ENCODE data around the gene CENPT. TPM values are rescaled to one million over a fixed set of nuclear protein-coding genes. Genes with fewer than 3 reads are reported as not detected.

Gene CENPT
- total and polyA plus RNA-seq, 2 of the 8 experiments (the other 6 are each of a cell fraction or from before 2014, with no cell fraction given): 42.4 to 53.4 TPM

- no peak for TF ChIP-seq EZH2 (IDR thresholded peaks at IDR 0.05; ENCODE audit: low read depth, low read length, severe bottlenecking)
- no peak for TF ChIP-seq SP1 (IDR thresholded peaks at IDR 0.05; ENCODE audit: low read depth, low read length)
- TF ChIP-seq ASH2L (IDR thresholded peaks at IDR 0.05; ENCODE audit: low read length): no peak
- TF ChIP-seq SP4 (IDR thresholded peaks at IDR 0.05; ENCODE audit: low read length): no peak
- TF ChIP-seq RFX5 (IDR thresholded peaks at IDR 0.05; ENCODE audit: borderline replicate concordance, low read depth, low read length): no peak
- no peak for TF ChIP-seq CTCF (IDR thresholded peaks at IDR 0.05; ENCODE audit: control extremely low read depth in 1 of 3, insufficient read depth in 1 of 3, low read depth in 1 of 3, low read length in 3 of 3)
- no peak for TF ChIP-seq ATF2 (IDR thresholded peaks at IDR 0.05; ENCODE audit: low read length)
- H3K79me2 ChIP-seq (ENCODE audit: control insufficient read depth in 1 of 2, insufficient read depth in 2 of 2, low read length in 2 of 2): no peaks in the 10 kb centered on the region
- no peak overlapping the region for H2AFZ ChIP-seq (ENCODE audit: low read length)
- H2BK15ac ChIP-seq (ENCODE audit: low read length): no peak overlapping the region; the same call in 1 of the 2 replicates
- H3K4me3 ChIP-seq (ENCODE audit: extremely low read depth in 1 of 4, insufficient read depth in 2 of 4, low read depth in 3 of 4, low read length in 4 of 4): no peak overlapping the region
- H2AK5ac ChIP-seq (ENCODE audit: low read depth, low read length): no peak overlapping the region
- H3K36me3 ChIP-seq (ENCODE audit: control insufficient read depth in 2 of 4, insufficient read depth in 4 of 4, low read length in 3 of 4): peaks cover 3 to 5% (median 4%) of the 10 kb centered on the region in 4 experiments; a peak in 4 of 8 replicates
- no peak overlapping the region for H3K4me2 ChIP-seq (ENCODE audit: insufficient read depth in 1 of 2, low read depth in 2 of 2, low read length in 2 of 2)
- H3K27me3 ChIP-seq (replicated peaks in 1 of 4; ENCODE audit: control insufficient read depth in 3 of 4, extremely low read depth in 1 of 4, insufficient read depth in 3 of 4, low read length in 3 of 4): no peaks in the 10 kb centered on the region; a peak in 1 of 7 replicates
- no peak overlapping the region for H4K8ac ChIP-seq (ENCODE audit: extremely low read depth, insufficient read depth, low read length)
- H4K5ac ChIP-seq (ENCODE audit: insufficient read length, low read depth, low read length): no peak overlapping the region
- no peak overlapping the region for H3K18ac ChIP-seq (ENCODE audit: extremely low read depth, low read length)
- no peaks in the 10 kb centered on the region; the same call in 1 of the 2 replicates for H3K79me1 ChIP-seq (ENCODE audit: low read depth, low read length)
- no peak overlapping the region for H3K56ac ChIP-seq (replicated peaks; ENCODE audit: insufficient read length, low read depth, low read length)
- H3K23ac ChIP-seq (ENCODE audit: insufficient read length): no peak overlapping the region
- H2BK120ac ChIP-seq (replicated peaks; ENCODE audit: low read depth, low read length): no peak overlapping the region
- H2BK12ac ChIP-seq (ENCODE audit: low read depth, low read length): no peak overlapping the region
- FAIRE-seq: no peak
- H4K20me1 ChIP-seq (replicated peaks in 1 of 2; ENCODE audit: control insufficient read depth in 1 of 2, insufficient read depth in 2 of 2, low read length in 2 of 2): peaks cover 0 to 2% of the 10 kb centered on the region in 2 experiments
- H3K27ac ChIP-seq (ENCODE audit: low read depth, low read length): no peak overlapping the region
- H3K23me2 ChIP-seq (ENCODE audit: low read depth, low read length): no peaks in the 10 kb centered on the region
- no peak for DNase-seq (ENCODE audit: low read depth in 1 of 2, low spot score in 2 of 2)
- ChIA-PET POLR2A (ENCODE audit: partially characterized antibody) (interaction anchor here (2.5 kb wide), 1 partner anchor 10 kb away, joined by 15 read pairs; no protein-coding TSS in a partner anchor), CTCF (ENCODE audit: partially characterized antibody) (interaction anchor here (0.7 to 2.5 kb wide), 4 partner anchors 9 to 131 kb away, joined by 3 to 6 read pairs (median 4); no protein-coding TSS in a partner anchor)
- no peak overlapping the region for H2BK5ac ChIP-seq (ENCODE audit: low read depth, low read length)
- 80% methylated on average over 2 of the region's 2 CpGs; no CpG with 5 or more reads in 1 of the 2 experiments for WGBS, 2 experiments (ENCODE audit: extremely low coverage in 1 of 2, insufficient coverage in 1 of 2, insufficient read length in 1 of 2, insufficient replicate concordance in 2 of 2, low coverage in 1 of 2, low lambda C conversion rate in 2 of 2, missing lambda C conversion rate in 1 of 2)
- no peak overlapping the region for H3K9ac ChIP-seq (replicated peaks in 1 of 4; ENCODE audit: extremely low read depth in 1 of 4, low read depth in 3 of 4, low read length in 3 of 4)
- no peak overlapping the region for H4K91ac ChIP-seq (replicated peaks; ENCODE audit: insufficient read length, low read length)
- H3K4me1 ChIP-seq (replicated peaks in 1 of 4; ENCODE audit: control insufficient read depth in 3 of 4, insufficient read depth in 4 of 4, low read length in 3 of 4): peaks cover 0 to 2% (median 0%) of the 10 kb centered on the region in 4 experiments; a peak in 3 of 7 replicates
- no peak overlapping the region for H2BK20ac ChIP-seq (ENCODE audit: low read length)
- H3K4ac ChIP-seq (replicated peaks; ENCODE audit: insufficient read length, low read depth, low read length): no peak overlapping the region
- H3K9me3 ChIP-seq (ENCODE audit: insufficient read depth in 2 of 2, low read depth in 1 of 2, low read length in 1 of 2): no peaks in the 10 kb centered on the region
- H3K14ac ChIP-seq (ENCODE audit: insufficient read length): no peak overlapping the region
Observed at GRCh38 chr16:67822511-67822910, 25.0 kb downstream of the CENPT start.
